ENCODE results near the gene GDPD5. TPM values are rescaled to one million over a fixed set of nuclear protein-coding genes. Genes with fewer than 3 reads are reported as not detected.

The GDPD5 gene
- total and polyA plus RNA-seq, 9 of the 15 experiments (the other 6 are each of a cell fraction or from before 2014, with no cell fraction given): 0.32 to 27.3 (median 8.0) TPM

GRCh38 chr11:75554258-75555022 lies 28.7 kb upstream of the GDPD5 start (continued):
- TF ChIP-seq HBP1 (CRISPR knock-in tag; IDR thresholded peaks at IDR 0.05) (no peak), ZNF655 (CRISPR knock-in tag; IDR thresholded peaks at IDR 0.05) (no peak), MAX (CRISPR knock-in tag; IDR thresholded peaks at IDR 0.05) (no peak), MYC (IDR thresholded peaks at IDR 0.05; ENCODE audit: low read depth, low read length) (peak; percentile 87), MYC (CRISPR knock-in tag; IDR thresholded peaks at IDR 0.05; ENCODE audit: borderline replicate concordance, low read depth) (no peak), RFX5 (IDR thresholded peaks at IDR 0.05; ENCODE audit: low read depth, low read length) (no peak), ETV1 (tag; conservative IDR thresholded peaks at IDR 0.05; ENCODE audit: low read depth) (0 out of 2 replicates have a peak, but pooled peaks have one; percentile 23), TEAD1 (CRISPR knock-in tag; IDR thresholded peaks at IDR 0.05) (no peak), CTBP1 (IDR thresholded peaks at IDR 0.05; ENCODE audit: borderline replicate concordance) (peak; percentile 86; the same call in 1 of the 2 replicates), ZNF324 (CRISPR knock-in tag; IDR thresholded peaks at IDR 0.05) (no peak), HMG20B (CRISPR knock-in tag; IDR thresholded peaks at IDR 0.05) (no peak), GATAD2A (IDR thresholded peaks at IDR 0.05) (no peak), POLR2A (conservative IDR thresholded peaks at IDR 0.05) (0 out of 2 replicates have a peak, but pooled peaks have one; percentile 25), BHLHE40 (IDR thresholded peaks at IDR 0.05; ENCODE audit: low read length) (0 out of 2 replicates have a peak, but pooled peaks have one; percentile 21), RHOXF2B (CRISPR knock-in tag; conservative IDR thresholded peaks at IDR 0.05) (no peak), NR2C2 (CRISPR knock-in tag; IDR thresholded peaks at IDR 0.05) (no peak), NR2C2 (tag; IDR thresholded peaks at IDR 0.05) (peak; percentile 46), ZNF197 (CRISPR knock-in tag; IDR thresholded peaks at IDR 0.05; ENCODE audit: low read depth) (peak; percentile 70; the same call in 1 of the 2 replicates), SNRNP70 (optimal IDR thresholded peaks at IDR 0.05; ENCODE audit: low read depth, low read length) (no peak), SRSF7 (optimal IDR thresholded peaks at IDR 0.05; ENCODE audit: low read depth, low read length) (no peak), ZSCAN32 (CRISPR knock-in tag; IDR thresholded peaks at IDR 0.05) (no peak), ZC3H8 (IDR thresholded peaks at IDR 0.05) (no peak), HCFC1 (IDR thresholded peaks at IDR 0.05; ENCODE audit: low read depth, low read length) (no peak), ZNF124 (CRISPR knock-in tag; IDR thresholded peaks at IDR 0.05) (no peak), BCLAF1 (IDR thresholded peaks at IDR 0.05; ENCODE audit: borderline replicate concordance in 1 of 2, control insufficient read depth in 1 of 2, low read depth in 2 of 2, low read length in 1 of 2) (no peak)
